Endodermal cell (in vitro differentiated cells): ENCODE measurements around the gene GRN. TPM values are rescaled to one million over a fixed set of nuclear protein-coding genes. Genes with fewer than 3 reads are reported as not detected.
"Not testable (repeated sequence)": the region's sequence is repeated elsewhere in the genome, so short reads cannot be mapped to it uniquely, and the experiment has no call there.

Experiments
- DNase-seq: peaks from one replicate; pipeline ENCODE4 v3.0.0-alpha.2; 2017
- H3K27ac ChIP-seq: 2 replicates; pipeline ENCODE4 v1.5.1; 2013; ENCODE audit warnings: mild to moderate bottlenecking, low read depth, low read length, moderate library complexity
- H3K27me3 ChIP-seq: 2 replicates; pipeline ENCODE4 v1.6.1; 2013; ENCODE audit warnings: mild to moderate bottlenecking, low read length, moderate library complexity; ENCODE audit not compliant: insufficient read depth, control insufficient read depth, poor library complexity, severe bottlenecking
- H3K36me3 ChIP-seq: 2 replicates; pipeline ENCODE4 v1.7.0; 2013; ENCODE audit warnings: mild to moderate bottlenecking, low read length, moderate library complexity; ENCODE audit not compliant: control insufficient read depth, insufficient read depth
- H3K4me1 ChIP-seq: one replicate; pipeline ENCODE4 v1.7.0; 2013; ENCODE audit warnings: low read length; ENCODE audit not compliant: control insufficient read depth, insufficient read depth
- H3K4me3 ChIP-seq: 2 replicates; pipeline ENCODE4 v1.5.1; 2013; ENCODE audit warnings: mild to moderate bottlenecking, low read length, moderate library complexity
- H3K9ac ChIP-seq: 2 replicates; pipeline ENCODE4 v1.6.1; 2013; ENCODE audit warnings: mild to moderate bottlenecking, low read length, moderate library complexity; ENCODE audit not compliant: poor library complexity, severe bottlenecking; ENCODE audit errors: extremely low read depth
- H3K9me3 ChIP-seq: 2 replicates; pipeline ENCODE4 v1.6.1; 2013; ENCODE audit warnings: mild to moderate bottlenecking, low read length, moderate library complexity; ENCODE audit not compliant: control insufficient read depth
- H3K27ac Mint-ChIP-seq: 2 replicates; pipeline ENCODE4 v1.8.0; 2020; ENCODE audit warnings: mixed read lengths
- H3K27me3 Mint-ChIP-seq: 2 replicates; pipeline ENCODE4 v1.8.0; 2021; ENCODE audit warnings: mild to moderate bottlenecking, mixed read lengths; ENCODE audit not compliant: insufficient read depth
- H3K36me3 Mint-ChIP-seq: 2 replicates; pipeline ENCODE4 v1.8.0; 2020; ENCODE audit warnings: low read depth, mixed read lengths
- H3K4me1 Mint-ChIP-seq: 2 replicates; pipeline ENCODE4 v1.8.0; 2020; ENCODE audit warnings: mixed read lengths
- H3K4me3 Mint-ChIP-seq: 2 replicates; pipeline ENCODE4 v1.8.0; 2020; ENCODE audit warnings: mild to moderate bottlenecking, moderate library complexity, mixed read lengths
- H3K9me3 Mint-ChIP-seq: 2 replicates; pipeline ENCODE4 v1.8.0; 2020; ENCODE audit warnings: mild to moderate bottlenecking, mixed read lengths
- CTCF ChIP-seq: fragments of 200-600 bp; sonication (generic); conservative IDR thresholded peaks from 2 replicates; pipeline ENCODE4 v1.5.0; 2021; ENCODE audit warnings: antibody characterized with exemption, mild to moderate bottlenecking
- WGBS, 2 experiments: methylation state at CpG; one replicate each; pipeline versions ENCODE4 v1.1.5 to v1.1.7; 2013; ENCODE audit warnings: missing lambda C conversion rate in 2 of 2, mixed read lengths in 1 of 2; ENCODE audit not compliant: insufficient coverage in 1 of 2, insufficient read length in 1 of 2; 5-methylcytosine and 5-hydroxymethylcytosine counted together
- total RNA-seq, 2 donors: library from RNA; stranded (reverse); fragmentation: NEBNext Ultra II Directional in 1 of 2; extraction: Animal tissue kit (Norgen Biotek cat#: 25700) in 1 of 2; gene quantifications; 2 replicates in 1 of 2; 3 replicates in 1 of 2; pipeline ENCODE4 v1.2.1, GENCODE V29; 2021

GRN gene
- total RNA-seq, 2 donors from 2014 or later: 178 to 205 TPM

GRCh38 chr17:44335564-44335963 is 9.5 kb upstream of the GRN start:
- H3K9me3 ChIP-seq: no peaks in the 10 kb centered on the region
- Mint-ChIP-seq H3K4me1 (no peaks in the 10 kb centered on the region), H3K4me3 (no peak overlapping the region), H3K36me3 (no peaks in the 10 kb centered on the region), H3K9me3 (no peaks in the 10 kb centered on the region), H3K27me3 (peaks cover 10% of the 10 kb centered on the region), H3K27ac (no peak overlapping the region)
- no peaks in the 10 kb centered on the region for H3K27me3 ChIP-seq
- TF ChIP-seq CTCF: no peak
- DNase-seq: no peak
- H3K4me3 ChIP-seq: no peak overlapping the region
- no peak overlapping the region for H3K9ac ChIP-seq
- 89 to 92% methylated on average over 2 to 3 of the region's 3 CpGs for WGBS, 2 experiments
- H3K4me1 ChIP-seq: no peaks in the 10 kb centered on the region
- no peak overlapping the region for H3K27ac ChIP-seq
- no peaks in the 10 kb centered on the region for H3K36me3 ChIP-seq

GRCh38 chr17:44335968-44336367 is 9.1 kb upstream of the GRN start:
- Histone ChIP-seq H3K4me3 (no peak overlapping the region), H3K4me1 (no peaks in the 10 kb centered on the region), H3K9me3 (no peaks in the 10 kb centered on the region), H3K36me3 (no peaks in the 10 kb centered on the region), H3K27ac (no peak overlapping the region), H3K9ac (no peak overlapping the region), H3K27me3 (no peaks in the 10 kb centered on the region)
- DNase-seq: no peak
- no peak for TF ChIP-seq CTCF
- Mint-ChIP-seq H3K27ac (no peak overlapping the region), H3K4me3 (no peak overlapping the region), H3K4me1 (no peaks in the 10 kb centered on the region), H3K27me3 (peaks cover 10% of the 10 kb centered on the region), H3K36me3 (no peaks in the 10 kb centered on the region), H3K9me3 (no peaks in the 10 kb centered on the region)
- WGBS, 2 experiments: 46 to 66% methylated on average over 4 to 5 of the region's 5 CpGs

GRCh38 chr17:44338702-44339101 is 6.4 kb upstream of the GRN start:
- WGBS, 2 experiments: 61 to 74% methylated on average over 5 to 6 of the region's 6 CpGs
- Mint-ChIP-seq H3K36me3 (no peaks in the 10 kb centered on the region), H3K27me3 (peaks cover 37% of the 10 kb centered on the region), H3K27ac (no peak overlapping the region), H3K4me3 (no peak overlapping the region), H3K4me1 (no peaks in the 10 kb centered on the region), H3K9me3 (no peaks in the 10 kb centered on the region)
- no peak overlapping the region for H3K4me3 ChIP-seq
- no peaks in the 10 kb centered on the region for H3K36me3 ChIP-seq
- no peak overlapping the region for H3K9ac ChIP-seq
- H3K27me3 ChIP-seq: peaks cover 20% of the 10 kb centered on the region
- H3K4me1 ChIP-seq: no peaks in the 10 kb centered on the region
- no peaks in the 10 kb centered on the region for H3K9me3 ChIP-seq
- no peak for TF ChIP-seq CTCF
- DNase-seq: peak; percentile 53
- H3K27ac ChIP-seq: no peak overlapping the region

GRCh38 chr17:44340553-44340952 is 4.5 kb upstream of the GRN start:
- H3K4me1 Mint-ChIP-seq, H3K27ac Mint-ChIP-seq, DNase-seq, H3K4me3 Mint-ChIP-seq, H3K4me3 ChIP-seq, H3K4me1 ChIP-seq, H3K9me3 Mint-ChIP-seq, H3K27ac ChIP-seq, H3K36me3 Mint-ChIP-seq, H3K36me3 ChIP-seq, H3K9me3 ChIP-seq, H3K9ac ChIP-seq: not testable (repeated sequence)
- peaks cover 20% of the 10 kb centered on the region for H3K27me3 ChIP-seq
- peaks cover 43% of the 10 kb centered on the region for H3K27me3 Mint-ChIP-seq
- 83 to 90% methylated on average over 4 to 5 of the region's 5 CpGs for WGBS, 2 experiments
